GM12878 (cell line): ENCODE data around the gene B9D1. TPM values are rescaled to one million over a fixed set of nuclear protein-coding genes. Genes with fewer than 3 reads are reported as not detected.

Experiments used
- BMI1 ChIP-seq: fragments of 450-650 bp; IDR thresholded peaks from 2 replicates; pipeline ENCODE4 v1.6.1; 2016; ENCODE audit warnings: mild to moderate bottlenecking, moderate library complexity, borderline replicate concordance
- E2F8 ChIP-seq: fragments of 450-650 bp; IDR thresholded peaks from 2 replicates; pipeline ENCODE4 v1.6.1; 2018; ENCODE audit warnings: mild to moderate bottlenecking, low read depth, moderate library complexity; ENCODE audit not compliant: partially characterized antibody
- E4F1 ChIP-seq: fragments of 450-650 bp; IDR thresholded peaks from 2 replicates; pipeline ENCODE4 v1.6.1; 2018; ENCODE audit warnings: borderline replicate concordance, mild to moderate bottlenecking; ENCODE audit not compliant: partially characterized antibody
- EP300 ChIP-seq, 2 experiments: fragments of 150-350 bp in 1 of 2; IDR thresholded peaks; 2 replicates each; pipeline ENCODE4 v1.6.1; 2011 to 2012; ENCODE audit warnings: low read depth in 2 of 2, low read length in 2 of 2, borderline replicate concordance in 1 of 2, improper control_type of control experiment in 1 of 2, inconsistent platforms in 1 of 2; ENCODE audit not compliant: control insufficient read depth in 1 of 2
- ETV6 ChIP-seq, 2 experiments: fragments of 450-650 bp in 1 of 2; IDR thresholded peaks in 1 of 2; conservative IDR thresholded peaks in 1 of 2; 2 replicates each; pipeline ENCODE4 v1.6.1; 2014; ENCODE audit warnings: antibody characterized with exemption in 1 of 2, borderline replicate concordance in 1 of 2, low read depth in 1 of 2, mild to moderate bottlenecking in 1 of 2, moderate library complexity in 1 of 2
- HCFC1 ChIP-seq: fragments of 150-350 bp; IDR thresholded peaks from 2 replicates; pipeline ENCODE4 v1.6.1; 2014; ENCODE audit warnings: low read length
- MEF2B ChIP-seq: fragments of 450-650 bp; IDR thresholded peaks from 2 replicates; pipeline ENCODE4 v1.6.1; 2018; ENCODE audit warnings: mild to moderate bottlenecking, moderate library complexity; ENCODE audit not compliant: partially characterized antibody, poor library complexity, severe bottlenecking
- MTA2 ChIP-seq: fragments of 450-650 bp; IDR thresholded peaks from 2 replicates; pipeline ENCODE4 v1.6.1; 2016; ENCODE audit warnings: low read depth, mild to moderate bottlenecking, moderate library complexity
- MTA3 ChIP-seq: IDR thresholded peaks from 2 replicates; pipeline ENCODE4 v1.6.1; 2012; ENCODE audit warnings: low read length, inconsistent platforms, borderline replicate concordance
- MYC ChIP-seq: IDR thresholded peaks from 2 replicates; pipeline ENCODE4 v1.6.1; 2011; ENCODE audit warnings: mild to moderate bottlenecking, low read length, moderate library complexity, inconsistent platforms; ENCODE audit not compliant: insufficient read depth, insufficient replicate concordance, insufficient read length, severe bottlenecking
- NFXL1 ChIP-seq: fragments of 450-650 bp; IDR thresholded peaks from 2 replicates; pipeline ENCODE4 v1.6.1; 2017; ENCODE audit warnings: antibody characterized with exemption, mild to moderate bottlenecking, borderline replicate concordance
- NR2C1 ChIP-seq: fragments of 450-650 bp; IDR thresholded peaks from 2 replicates; pipeline ENCODE4 v1.6.1; 2017; ENCODE audit warnings: antibody characterized with exemption, mild to moderate bottlenecking, moderate library complexity
- NR2C2 ChIP-seq: IDR thresholded peaks from 2 replicates; pipeline ENCODE4 v1.6.1; 2011; ENCODE audit warnings: borderline replicate concordance, low read depth; ENCODE audit not compliant: control insufficient read depth, insufficient read length
- NRF1 ChIP-seq: conservative IDR thresholded peaks from 2 replicates; pipeline ENCODE4 v1.6.1; 2011; ENCODE audit warnings: mild to moderate bottlenecking, low read depth, low read length, improper control_type of control experiment
- POLR2A ChIP-seq: IDR thresholded peaks from 2 replicates; pipeline ENCODE4 v1.6.1; 2011; ENCODE audit warnings: low read depth, mild to moderate bottlenecking, low read length
- RAD51 ChIP-seq: fragments of 450-650 bp; IDR thresholded peaks from 2 replicates; pipeline ENCODE4 v1.6.1; 2016; ENCODE audit warnings: moderate library complexity, mild to moderate bottlenecking, inconsistent platforms
- RB1 ChIP-seq: fragments of 450-650 bp; formaldehyde crosslinking; IDR thresholded peaks from 2 replicates; pipeline ENCODE4 v1.6.1; 2017; ENCODE audit warnings: mild to moderate bottlenecking, borderline replicate concordance
- SRF ChIP-seq, 2 experiments: IDR thresholded peaks; 2 replicates each; pipeline ENCODE4 v1.6.1; 2011; ENCODE audit warnings: low read depth in 2 of 2, low read length in 2 of 2, mild to moderate bottlenecking in 1 of 2, moderate library complexity in 1 of 2
- STAT1 ChIP-seq: fragments of 450-650 bp; conservative IDR thresholded peaks from 2 replicates; pipeline ENCODE4 v1.6.1; 2014; ENCODE audit warnings: antibody characterized with exemption, mild to moderate bottlenecking
- STAT3 ChIP-seq: IDR thresholded peaks from 2 replicates; pipeline ENCODE4 v1.6.1; 2011; ENCODE audit warnings: low read depth, low read length, improper control_type of control experiment
- TAF1 ChIP-seq: IDR thresholded peaks from 2 replicates; pipeline ENCODE4 v1.6.1; 2011; ENCODE audit warnings: mild to moderate bottlenecking, low read depth, low read length, borderline replicate concordance
- ZNF622 ChIP-seq: fragments of 450-650 bp; IDR thresholded peaks from 2 replicates; pipeline ENCODE4 v1.6.1; 2017; ENCODE audit warnings: mild to moderate bottlenecking, inconsistent platforms
- polyA plus RNA-seq, 11 experiments: library from polyadenylated mRNA; depleted of rRNA in 4 of 11; unstranded in 6 of 11; stranded (reverse) in 5 of 11; fragments of >200 nt; fragmentation: Nextera tagmentation in 4 of 11; fragmentation: Illumina TruSeq in 1 of 11; extraction: Ambion mirVana in 4 of 11; extraction: Trizol in 1 of 11; gene quantifications; 1 replicate in 1 of 11; 2 replicates in 10 of 11; pipeline versions ENCODE4 v1.2.1 to v1.2.3, GENCODE V29; 2011 to 2016; ENCODE audit warnings: inconsistent platforms in 2 of 11, missing spikeins in 2 of 11, low read depth in 1 of 11
- total RNA-seq, 4 experiments: library from RNA; depleted of rRNA in 3 of 4; stranded (reverse); fragments of >200 nt in 3 of 4; fragmentation: Illumina TruSeq in 1 of 4; extraction: Trizol in 1 of 4; gene quantifications; 2 replicates each; pipeline versions ENCODE4 v1.2.1 to v1.2.3, GENCODE V29; 2013 to 2021
- TF ChIP-seq, protein P1 (sequence below): IDR thresholded peaks from 2 replicates; pipeline ENCODE4 v1.6.1; 2012; ENCODE audit warnings: low read depth, low read length, improper control_type of control experiment

B9D1 gene
- total and polyA plus RNA-seq, 10 of the 15 experiments (the other 5 are each of a cell fraction or from before 2014, with no cell fraction given) = 5.9 to 18.3 (median 9.8) TPM

DNA sequence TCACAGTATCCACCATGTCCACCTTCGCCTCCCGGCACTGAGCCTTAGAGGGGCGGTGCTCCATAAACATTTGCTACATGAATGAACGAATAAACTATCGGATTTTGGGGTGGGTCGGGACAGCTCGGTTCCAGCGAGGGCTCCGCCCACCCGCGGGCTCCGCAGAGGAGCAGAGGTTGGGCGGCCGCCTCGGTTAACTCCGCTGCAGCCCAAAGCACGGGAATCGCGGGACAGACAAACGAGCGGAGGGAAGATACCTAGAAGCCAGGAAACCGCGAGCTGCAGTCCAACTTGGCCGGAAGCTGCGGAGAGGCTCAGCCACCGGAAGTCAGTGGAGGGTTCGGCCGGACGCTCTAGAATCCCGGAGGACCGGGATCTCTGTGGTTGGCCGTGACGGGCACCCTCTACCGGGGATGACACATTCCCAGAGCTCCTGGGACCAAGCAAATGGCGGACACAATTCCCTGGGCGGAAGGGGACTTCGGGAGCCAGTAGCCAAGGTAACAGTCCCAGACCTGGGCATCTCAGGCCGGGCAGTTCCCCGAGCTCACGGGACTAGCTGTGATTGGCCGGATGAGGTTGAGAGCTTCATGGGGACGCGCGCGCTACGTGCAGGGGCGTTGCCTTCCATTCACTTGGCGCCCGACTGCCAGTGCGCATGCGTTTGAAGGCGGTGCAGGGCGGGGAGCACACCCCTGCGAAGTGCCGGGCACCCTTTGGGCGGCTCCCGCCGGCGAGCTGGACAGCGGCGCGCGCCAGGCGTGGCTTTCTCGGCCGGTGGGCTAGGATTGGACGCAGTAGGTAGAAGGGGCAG is 15.3 kb upstream of the B9D1 start (continued):
- TF ChIP-seq E2F8 = peak; percentile 75
- peak; percentile 45 for TF ChIP-seq E4F1
- peak; percentile 90 for TF ChIP-seq TAF1
- peak; percentile 32; the same call in 1 of the 2 replicates for TF ChIP-seq RB1
- peak; percentile 88 for TF ChIP-seq POLR2A
- no peak for TF ChIP-seq ETV6 (conservative IDR thresholded peaks at IDR 0.05 in 1 of 2, IDR thresholded peaks at IDR 0.05 in 1 of 2; ENCODE audit: borderline replicate concordance in 1 of 2, low read depth in 1 of 2)
- TF ChIP-seq RAD51 = no peak
- 0 out of 4 replicates have a peak, but pooled peaks of 1 of the 2 experiments have one; percentile 30 for TF ChIP-seq SRF (IDR thresholded peaks at IDR 0.05; ENCODE audit: low read depth in 2 of 2, low read length in 2 of 2)
- peak; percentile 96 for TF ChIP-seq NRF1
- TF ChIP-seq ZNF622 = no peak
- no peak for TF ChIP-seq STAT3
- TF ChIP-seq, protein P1, sequence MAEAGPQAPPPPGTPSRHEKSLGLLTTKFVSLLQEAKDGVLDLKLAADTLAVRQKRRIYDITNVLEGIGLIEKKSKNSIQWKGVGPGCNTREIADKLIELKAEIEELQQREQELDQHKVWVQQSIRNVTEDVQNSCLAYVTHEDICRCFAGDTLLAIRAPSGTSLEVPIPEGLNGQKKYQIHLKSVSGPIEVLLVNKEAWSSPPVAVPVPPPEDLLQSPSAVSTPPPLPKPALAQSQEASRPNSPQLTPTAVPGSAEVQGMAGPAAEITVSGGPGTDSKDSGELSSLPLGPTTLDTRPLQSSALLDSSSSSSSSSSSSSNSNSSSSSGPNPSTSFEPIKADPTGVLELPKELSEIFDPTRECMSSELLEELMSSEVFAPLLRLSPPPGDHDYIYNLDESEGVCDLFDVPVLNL = peak; percentile 67; the same call in 1 of the 2 replicates
- TF ChIP-seq BMI1 = no peak
- TF ChIP-seq MYC = no peak
- TF ChIP-seq MTA3 = no peak
- peak in 1 of 2 experiments; percentile 20; a peak in 1 of 4 replicates for TF ChIP-seq EP300 (IDR thresholded peaks at IDR 0.05; ENCODE audit: borderline replicate concordance in 1 of 2, control insufficient read depth in 1 of 2, low read depth in 2 of 2, low read length in 2 of 2)
- TF ChIP-seq MEF2B = no peak
- no peak for TF ChIP-seq NR2C1
- no peak for TF ChIP-seq MTA2
- 0 out of 2 replicates have a peak, but pooled peaks have one; percentile 15 for TF ChIP-seq STAT1
- TF ChIP-seq HCFC1 = peak; percentile 68
- no peak for TF ChIP-seq NFXL1
- TF ChIP-seq NR2C2 = no peak
